GM12878 (cell line): ENCODE data around the gene FOXF1. TPM values are rescaled to one million over a fixed set of nuclear protein-coding genes. Genes with fewer than 3 reads are reported as not detected.

Experiments used
- ATAC-seq: fragments of 200-7000 bp; cut with Tn5 transposase; 3 replicates; pipeline ENCODE4 v1.9.1; 2020; ENCODE audit warnings: mild to moderate bottlenecking, moderate library complexity
- BruUV-seq: library from RNA; stranded (reverse); fragments of 400-500 nt; replicated peaks from 2 replicates; lab custom pipeline; 2021; lab: Mats Ljungman, UMichigan
- CTCF ChIA-PET: fragments of 300-600 bp; sonication (Branson Sonifier 250); formaldehyde crosslinking; extraction: SDS; loops from one replicate; lab custom pipeline; 2021; ENCODE audit warnings: inconsistent platforms; lab: Yijun Ruan, JAX
- POLR2A ChIA-PET: fragments of 350-600 bp; formaldehyde crosslinking; extraction: SDS; loops from one replicate; lab custom pipeline; 2021; ENCODE audit warnings: inconsistent platforms; lab: Charles Lee
- RAD21 ChIA-PET: fragments of 300-600 bp; sonication (Branson Sonifier 250); formaldehyde crosslinking; loops from one replicate; lab custom pipeline; 2023; ENCODE audit warnings: antibody characterized with exemption; ENCODE audit not compliant: unreplicated experiment; lab: Charles Lee
- SMC1A ChIA-PET: fragments of 300-600 bp; sonication (Branson Sonifier 250); formaldehyde crosslinking; loops from one replicate; lab custom pipeline; 2023; ENCODE audit not compliant: unreplicated experiment, uncharacterized antibody; lab: Charles Lee
- DNase-seq: peaks from one replicate; pipeline ENCODE4 v3.0.0-alpha.2; 2011; ENCODE audit warnings: low read depth, low spot score
- FAIRE-seq: peaks from 3 replicates; lab custom pipeline; 2011; peaks lifted over from hg19 to GRCh38; lab: Jason Lieb, UNC
- H2AFZ ChIP-seq: 2 replicates; pipeline ENCODE4 v1.6.0; 2011; ENCODE audit warnings: low read depth, low read length, control low read depth; ENCODE audit not compliant: control insufficient read depth
- H3K27ac ChIP-seq: 2 replicates; pipeline ENCODE4 v1.5.1; 2011; ENCODE audit warnings: control low read depth; ENCODE audit not compliant: control insufficient read depth, insufficient read depth
- H3K27me3 ChIP-seq, 2 experiments: replicated peaks in 1 of 2; 2 replicates each; pipeline versions ENCODE4 v1.6.0 to v1.6.1; 2011; ENCODE audit warnings: low read length in 1 of 2; ENCODE audit not compliant: control insufficient read depth in 2 of 2, insufficient read depth in 2 of 2
- H3K36me3 ChIP-seq, 2 experiments: 2 replicates each; pipeline ENCODE4 v1.5.1; 2011; ENCODE audit warnings: low read length in 1 of 2; ENCODE audit not compliant: control insufficient read depth in 2 of 2, insufficient read depth in 2 of 2
- H3K4me1 ChIP-seq: 2 replicates; pipeline ENCODE4 v1.6.1; 2011; ENCODE audit warnings: mild to moderate bottlenecking, low read length, moderate library complexity, mixed read lengths; ENCODE audit not compliant: control insufficient read depth, insufficient read depth
- H3K4me2 ChIP-seq: 2 replicates; pipeline ENCODE4 v1.6.0; 2011; ENCODE audit warnings: control low read depth; ENCODE audit not compliant: control insufficient read depth, insufficient read depth
- H3K4me3 ChIP-seq: fragments of 200-600 bp; sonication (generic); 2 replicates; pipeline ENCODE4 v1.5.1; 2016
- H3K79me2 ChIP-seq: 2 replicates; pipeline ENCODE4 v1.6.0; 2011; ENCODE audit warnings: low read length; ENCODE audit not compliant: control insufficient read depth, insufficient read depth
- H3K9ac ChIP-seq: 2 replicates; pipeline ENCODE4 v1.8.0; 2011; ENCODE audit warnings: low read length, control low read depth, mixed read lengths; ENCODE audit not compliant: control insufficient read depth, insufficient read depth
- H3K9me3 ChIP-seq: replicated peaks from 3 replicates; pipeline ENCODE4 v1.5.1; 2011; ENCODE audit warnings: mild to moderate bottlenecking, low read length; ENCODE audit not compliant: control insufficient read depth, insufficient read depth
- H4K20me1 ChIP-seq: 2 replicates; pipeline ENCODE4 v1.6.0; 2011; ENCODE audit not compliant: control insufficient read depth, insufficient read depth
- CHD1 ChIP-seq: IDR thresholded peaks from 2 replicates; pipeline ENCODE4 v1.6.1; 2012; ENCODE audit warnings: low read depth, low read length, improper control_type of control experiment
- NFXL1 ChIP-seq: fragments of 450-650 bp; IDR thresholded peaks from 2 replicates; pipeline ENCODE4 v1.6.1; 2017; ENCODE audit warnings: antibody characterized with exemption, mild to moderate bottlenecking, borderline replicate concordance
- NKRF ChIP-seq: fragments of 450-650 bp; conservative IDR thresholded peaks from 2 replicates; pipeline ENCODE4 v1.6.1; 2017; ENCODE audit warnings: mild to moderate bottlenecking, moderate library complexity
- STAT1 ChIP-seq: fragments of 450-650 bp; conservative IDR thresholded peaks from 2 replicates; pipeline ENCODE4 v1.6.1; 2014; ENCODE audit warnings: antibody characterized with exemption, mild to moderate bottlenecking
- YY1 ChIP-seq: IDR thresholded peaks from 2 replicates; pipeline ENCODE4 v1.6.1; 2011; ENCODE audit warnings: low read depth, mild to moderate bottlenecking, low read length
- ZNF217 ChIP-seq: fragments of 450-650 bp; IDR thresholded peaks from 2 replicates; pipeline ENCODE4 v1.6.1; 2017; ENCODE audit warnings: antibody characterized with exemption, mild to moderate bottlenecking
- ZNF274 ChIP-seq: IDR thresholded peaks from one replicate; pipeline ENCODE4 v1.8.0; 2011; ENCODE audit not compliant: insufficient read length, insufficient read depth
- WGBS: methylation state at CpG from one replicate; pipeline ENCODE4 v1.1.6; 2016; ENCODE audit warnings: low lambda C conversion rate; ENCODE audit not compliant: insufficient replicate concordance, insufficient coverage; ENCODE audit errors: missing lambda C conversion rate; 5-methylcytosine and 5-hydroxymethylcytosine counted together
- in situ Hi-C: fragments of 300-500 bp; cut with MboI; formaldehyde crosslinking; loops from 9 replicates; pipeline ENCODE4 v1.14.3; 2018; ENCODE audit warnings: mixed read lengths
- intact Hi-C: fragments of 100-400 bp; cut with micrococcal nuclease; formaldehyde crosslinking; loops from one replicate; pipeline ENCODE4 v1.14.2; 2022; ENCODE audit not compliant: unreplicated experiment
- polyA plus RNA-seq, 11 experiments: library from polyadenylated mRNA; depleted of rRNA in 4 of 11; unstranded in 6 of 11; stranded (reverse) in 5 of 11; fragments of >200 nt; fragmentation: Nextera tagmentation in 4 of 11; fragmentation: Illumina TruSeq in 1 of 11; extraction: Ambion mirVana in 4 of 11; extraction: Trizol in 1 of 11; gene quantifications; 1 replicate in 1 of 11; 2 replicates in 10 of 11; pipeline versions ENCODE4 v1.2.1 to v1.2.3, GENCODE V29; 2011 to 2016; ENCODE audit warnings: inconsistent platforms in 2 of 11, missing spikeins in 2 of 11, low read depth in 1 of 11
- total RNA-seq, 4 experiments: library from RNA; depleted of rRNA in 3 of 4; stranded (reverse); fragments of >200 nt in 3 of 4; fragmentation: Illumina TruSeq in 1 of 4; extraction: Trizol in 1 of 4; gene quantifications; 2 replicates each; pipeline versions ENCODE4 v1.2.1 to v1.2.3, GENCODE V29; 2013 to 2021
- TF ChIP-seq, protein P1 (sequence below): fragments of 450-650 bp; IDR thresholded peaks from 2 replicates; pipeline ENCODE4 v1.6.1; 2014; ENCODE audit warnings: mild to moderate bottlenecking
- TF ChIP-seq, protein P2 (sequence below): IDR thresholded peaks from 2 replicates; pipeline ENCODE4 v1.6.1; 2012; ENCODE audit warnings: improper control_type of control experiment, low read depth, low read length; ENCODE audit not compliant: insufficient replicate concordance

Gene FOXF1
- total and polyA plus RNA-seq, 10 of the 15 experiments (the other 5 are each of a cell fraction or from before 2014, with no cell fraction given): 0.01 TPM; not detected in 9

DNA sequence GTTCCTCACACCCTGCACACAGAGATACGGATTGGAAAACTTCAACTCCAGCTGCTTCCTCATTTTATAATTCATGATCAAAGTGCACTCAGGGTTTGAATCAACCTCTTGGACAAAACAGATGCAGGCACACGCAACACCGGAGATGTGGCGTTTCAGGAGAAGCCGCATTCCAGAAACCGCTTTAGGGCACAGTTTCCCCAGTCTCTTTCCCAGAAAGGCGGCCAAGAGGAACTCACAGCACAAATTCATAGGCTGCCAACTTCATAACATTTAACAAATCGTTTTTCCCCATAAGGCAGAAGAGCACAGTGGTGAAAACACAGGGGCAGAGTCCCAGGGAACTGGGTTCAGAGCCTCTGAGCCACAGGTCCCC is 36.3 kb downstream of the FOXF1 start (continued):
- TF ChIP-seq NKRF (no peak), STAT1 (no peak), YY1 (no peak), NFXL1 (no peak)
- TF ChIP-seq, protein P1, sequence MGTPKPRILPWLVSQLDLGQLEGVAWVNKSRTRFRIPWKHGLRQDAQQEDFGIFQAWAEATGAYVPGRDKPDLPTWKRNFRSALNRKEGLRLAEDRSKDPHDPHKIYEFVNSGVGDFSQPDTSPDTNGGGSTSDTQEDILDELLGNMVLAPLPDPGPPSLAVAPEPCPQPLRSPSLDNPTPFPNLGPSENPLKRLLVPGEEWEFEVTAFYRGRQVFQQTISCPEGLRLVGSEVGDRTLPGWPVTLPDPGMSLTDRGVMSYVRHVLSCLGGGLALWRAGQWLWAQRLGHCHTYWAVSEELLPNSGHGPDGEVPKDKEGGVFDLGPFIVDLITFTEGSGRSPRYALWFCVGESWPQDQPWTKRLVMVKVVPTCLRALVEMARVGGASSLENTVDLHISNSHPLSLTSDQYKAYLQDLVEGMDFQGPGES: no peak
- TF ChIP-seq, all 136 proteins: peak for 0

DNA sequence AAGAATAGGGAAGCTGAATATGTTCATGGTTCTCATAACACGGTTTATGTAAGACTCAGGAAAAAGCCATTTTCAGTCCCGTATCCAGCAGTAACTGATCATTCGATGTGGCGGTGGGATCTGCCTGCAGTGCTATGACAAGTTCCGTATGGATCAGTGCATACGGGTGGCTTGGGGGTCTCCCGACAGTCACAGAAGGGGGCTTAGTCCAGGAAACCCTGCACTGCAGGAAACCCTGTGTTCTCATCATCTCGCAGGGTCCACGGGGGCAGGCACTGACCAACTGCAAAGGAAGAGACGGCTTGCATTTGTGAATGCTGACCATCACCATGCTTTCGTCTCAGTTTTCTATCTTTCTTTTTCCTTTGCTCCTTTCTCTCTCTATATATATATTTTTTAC is 37.0 kb downstream of the FOXF1 start:
- SMC1A ChIA-PET: no interaction called here
- 98% methylated on average over 11 of the region's 11 CpGs for WGBS
- Histone ChIP-seq H3K9ac (no peak overlapping the region), H2AFZ (no peak overlapping the region), H4K20me1 (no peaks in the 10 kb centered on the region), H3K4me1 (no peaks in the 10 kb centered on the region), H3K4me3 (no peak overlapping the region), H3K4me2 (no peak overlapping the region), H3K9me3 (no peaks in the 10 kb centered on the region), H3K27me3 (no peaks in the 10 kb centered on the region), H3K79me2 (no peaks in the 10 kb centered on the region), H3K36me3 (peaks cover 0 to 13% of the 10 kb centered on the region in 2 experiments; a peak in 3 of 4 replicates), H3K27ac (no peak overlapping the region)
- no TSS peak for BruUV-seq
- in situ Hi-C loops: no loop called here
- no peak for DNase-seq
- CTCF ChIA-PET: no interaction called here
- RAD21 ChIA-PET: no interaction called here
- intact Hi-C loops: no loop called here
- no peak for FAIRE-seq
- POLR2A ChIA-PET: no interaction called here
- TF ChIP-seq, protein P2, sequence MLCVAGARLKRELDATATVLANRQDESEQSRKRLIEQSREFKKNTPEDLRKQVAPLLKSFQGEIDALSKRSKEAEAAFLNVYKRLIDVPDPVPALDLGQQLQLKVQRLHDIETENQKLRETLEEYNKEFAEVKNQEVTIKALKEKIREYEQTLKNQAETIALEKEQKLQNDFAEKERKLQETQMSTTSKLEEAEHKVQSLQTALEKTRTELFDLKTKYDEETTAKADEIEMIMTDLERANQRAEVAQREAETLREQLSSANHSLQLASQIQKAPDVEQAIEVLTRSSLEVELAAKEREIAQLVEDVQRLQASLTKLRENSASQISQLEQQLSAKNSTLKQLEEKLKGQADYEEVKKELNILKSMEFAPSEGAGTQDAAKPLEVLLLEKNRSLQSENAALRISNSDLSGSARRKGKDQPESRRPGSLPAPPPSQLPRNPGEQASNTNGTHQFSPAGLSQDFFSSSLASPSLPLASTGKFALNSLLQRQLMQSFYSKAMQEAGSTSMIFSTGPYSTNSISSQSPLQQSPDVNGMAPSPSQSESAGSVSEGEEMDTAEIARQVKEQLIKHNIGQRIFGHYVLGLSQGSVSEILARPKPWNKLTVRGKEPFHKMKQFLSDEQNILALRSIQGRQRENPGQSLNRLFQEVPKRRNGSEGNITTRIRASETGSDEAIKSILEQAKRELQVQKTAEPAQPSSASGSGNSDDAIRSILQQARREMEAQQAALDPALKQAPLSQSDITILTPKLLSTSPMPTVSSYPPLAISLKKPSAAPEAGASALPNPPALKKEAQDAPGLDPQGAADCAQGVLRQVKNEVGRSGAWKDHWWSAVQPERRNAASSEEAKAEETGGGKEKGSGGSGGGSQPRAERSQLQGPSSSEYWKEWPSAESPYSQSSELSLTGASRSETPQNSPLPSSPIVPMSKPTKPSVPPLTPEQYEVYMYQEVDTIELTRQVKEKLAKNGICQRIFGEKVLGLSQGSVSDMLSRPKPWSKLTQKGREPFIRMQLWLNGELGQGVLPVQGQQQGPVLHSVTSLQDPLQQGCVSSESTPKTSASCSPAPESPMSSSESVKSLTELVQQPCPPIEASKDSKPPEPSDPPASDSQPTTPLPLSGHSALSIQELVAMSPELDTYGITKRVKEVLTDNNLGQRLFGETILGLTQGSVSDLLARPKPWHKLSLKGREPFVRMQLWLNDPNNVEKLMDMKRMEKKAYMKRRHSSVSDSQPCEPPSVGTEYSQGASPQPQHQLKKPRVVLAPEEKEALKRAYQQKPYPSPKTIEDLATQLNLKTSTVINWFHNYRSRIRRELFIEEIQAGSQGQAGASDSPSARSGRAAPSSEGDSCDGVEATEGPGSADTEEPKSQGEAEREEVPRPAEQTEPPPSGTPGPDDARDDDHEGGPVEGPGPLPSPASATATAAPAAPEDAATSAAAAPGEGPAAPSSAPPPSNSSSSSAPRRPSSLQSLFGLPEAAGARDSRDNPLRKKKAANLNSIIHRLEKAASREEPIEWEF: no peak
- TF ChIP-seq CHD1: no peak
- TF ChIP-seq ZNF274: no peak
- TF ChIP-seq ZNF217: no peak
- ATAC-seq: no peak
